Stimulated activated CD4-positive, alpha-beta T cell treated with anti-CD3 and anti-CD28 coated beads, Interleukin-1b, Interleukin-23, amount 100 ng/mL, for 1 hour (primary cell): ENCODE measurements around the gene METRN.

ENCODE experiments used
- DNase-seq, 2 donors: peaks; one replicate each; pipeline ENCODE4 v3.0.0-alpha.2; 2020; ENCODE audit warnings: low read depth in 2 of 2

METRN gene

DNA sequence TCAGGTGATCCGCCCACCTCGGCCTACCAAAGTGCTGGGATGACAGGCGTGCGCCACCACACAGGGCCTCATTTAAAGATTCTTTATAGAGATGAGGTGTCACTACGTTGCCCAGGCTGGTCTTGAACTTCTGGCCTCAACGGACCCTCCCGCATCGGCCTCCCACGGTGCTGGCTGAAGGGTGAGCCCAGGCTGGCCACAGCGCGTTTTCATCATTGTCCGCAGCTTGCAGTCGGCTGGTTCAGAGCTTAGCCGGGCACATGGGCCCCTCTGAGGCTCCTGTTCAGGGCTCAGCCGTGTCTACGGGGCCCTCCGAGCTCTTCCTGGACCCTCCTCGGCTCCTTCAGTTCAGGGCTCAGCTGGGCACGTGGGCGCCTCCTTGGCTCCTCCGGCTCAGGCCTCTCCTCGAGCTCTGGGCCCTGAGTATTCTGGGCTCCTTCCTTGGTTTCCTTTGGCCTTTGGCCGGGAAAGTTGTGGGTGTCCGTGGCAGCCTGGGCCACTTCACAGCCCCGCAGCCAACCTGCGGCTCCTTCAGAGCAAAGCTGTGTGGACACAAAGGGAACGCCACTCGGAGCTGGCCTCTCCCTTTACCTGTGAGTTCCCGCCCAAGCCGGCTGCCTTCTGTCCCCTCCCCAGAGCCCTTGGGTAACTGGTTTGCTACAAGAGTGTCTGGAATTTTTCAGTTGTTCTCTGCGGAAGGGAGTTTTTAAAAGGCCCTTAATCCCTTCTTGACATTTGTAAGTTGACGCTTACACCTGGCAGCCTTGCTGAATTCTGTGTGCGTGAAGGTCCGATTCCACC lies 44.4 kb downstream of the METRN start:
- no peak for DNase-seq

DNA sequence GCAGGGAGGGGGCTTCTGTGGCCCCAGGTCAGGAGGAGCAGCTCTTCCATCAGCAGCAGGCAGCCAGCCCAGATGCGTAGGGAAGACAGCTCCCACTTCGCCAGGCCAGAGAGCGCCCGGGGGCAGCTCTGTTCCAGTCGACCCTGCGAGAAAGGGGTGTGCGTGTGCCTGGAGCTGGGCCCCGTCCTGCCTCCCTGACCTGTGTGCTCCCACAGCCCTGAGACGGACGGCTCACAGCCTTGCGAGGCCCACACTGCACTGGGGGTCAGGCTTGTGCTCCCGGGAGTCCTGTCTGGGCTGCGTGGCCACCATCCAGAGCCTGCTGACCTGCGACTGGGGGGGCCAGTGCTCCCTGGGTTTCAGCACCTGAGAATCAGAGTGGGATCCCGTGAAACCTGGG lies 45.1 kb downstream of the METRN start:
- DNase-seq: no peak

GRCh38 chr16:760545-761343 lies 45.8 kb downstream of the METRN start, which contains the start of gene MSLN:
MSLN (plus strand) TSS chr16:760734; CDS start chr16:762681, 1,947 bp downstream.
- DNase-seq: no peak

GRCh38 chr16:761625-762513 lies 47.0 kb downstream of the METRN start:
- DNase-seq: no peak

DNA sequence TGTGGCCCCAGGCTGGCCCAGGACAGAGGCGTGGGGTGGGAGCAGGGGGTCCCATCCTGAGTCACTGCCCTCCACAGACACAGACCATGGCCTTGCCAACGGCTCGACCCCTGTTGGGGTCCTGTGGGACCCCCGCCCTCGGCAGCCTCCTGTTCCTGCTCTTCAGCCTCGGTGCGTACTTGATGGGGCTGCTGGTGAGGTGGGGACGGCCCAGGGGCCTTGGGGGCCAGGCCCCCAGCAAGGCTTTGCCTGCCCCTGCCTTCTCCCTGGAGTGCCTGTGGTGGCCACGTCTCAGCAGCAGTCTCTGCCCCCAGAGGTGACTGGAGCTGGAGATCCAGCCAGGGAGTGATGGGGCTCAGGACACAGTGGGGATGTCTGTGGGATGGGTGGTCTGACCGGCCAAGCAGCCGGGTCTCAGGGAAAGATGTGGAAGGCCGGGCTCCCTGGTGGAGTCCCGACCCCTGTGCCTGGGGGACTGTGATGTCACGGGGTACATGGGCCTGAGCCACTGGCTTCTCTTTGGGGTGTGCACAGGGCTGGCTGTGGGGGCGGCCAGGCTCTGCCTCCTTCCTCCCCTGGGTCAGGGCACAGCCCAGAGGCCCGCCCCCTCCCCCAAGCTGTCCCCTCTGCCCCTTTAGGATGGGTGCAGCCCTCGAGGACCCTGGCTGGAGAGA lies 47.8 kb downstream of the METRN start:
- DNase-seq: no peak

DNA sequence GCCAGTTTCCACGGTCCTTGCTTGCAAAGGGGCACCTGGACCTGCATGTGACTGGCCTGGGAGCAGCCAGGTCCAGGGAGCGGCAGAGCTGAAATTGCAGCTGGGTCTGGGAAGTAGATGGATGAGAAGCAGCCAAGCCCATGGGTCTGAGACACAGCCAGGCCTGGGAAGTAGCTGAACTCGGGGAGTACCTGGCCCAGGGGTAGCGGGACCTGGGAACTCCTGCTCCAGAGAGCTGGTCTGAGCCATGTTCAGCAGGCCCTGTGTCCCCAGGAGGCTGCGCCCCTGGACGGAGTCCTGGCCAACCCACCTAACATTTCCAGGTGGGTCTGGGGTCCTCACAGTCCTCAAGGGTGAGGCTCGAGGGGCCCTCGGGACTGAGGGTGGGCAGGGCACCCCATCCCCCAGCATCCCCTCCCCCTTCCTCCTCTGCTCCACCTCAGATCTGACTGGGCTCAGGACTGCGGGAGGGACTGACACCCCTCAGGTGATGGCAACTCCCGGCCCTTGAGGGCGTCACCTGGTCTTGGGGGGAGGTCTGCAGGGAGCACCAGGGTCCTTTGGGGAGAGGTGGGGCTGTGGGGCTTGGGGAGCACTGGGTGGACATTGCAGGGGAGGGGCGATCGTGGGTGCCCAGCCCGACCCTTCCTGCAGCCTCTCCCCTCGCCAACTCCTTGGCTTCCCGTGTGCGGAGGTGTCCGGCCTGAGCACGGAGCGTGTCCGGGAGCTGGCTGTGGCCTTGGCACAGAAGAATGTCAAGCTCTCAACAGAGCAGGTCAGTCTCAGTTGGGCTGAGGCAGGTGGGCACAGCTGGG lies 48.7 kb downstream of the METRN start:
- no peak for DNase-seq

DNA sequence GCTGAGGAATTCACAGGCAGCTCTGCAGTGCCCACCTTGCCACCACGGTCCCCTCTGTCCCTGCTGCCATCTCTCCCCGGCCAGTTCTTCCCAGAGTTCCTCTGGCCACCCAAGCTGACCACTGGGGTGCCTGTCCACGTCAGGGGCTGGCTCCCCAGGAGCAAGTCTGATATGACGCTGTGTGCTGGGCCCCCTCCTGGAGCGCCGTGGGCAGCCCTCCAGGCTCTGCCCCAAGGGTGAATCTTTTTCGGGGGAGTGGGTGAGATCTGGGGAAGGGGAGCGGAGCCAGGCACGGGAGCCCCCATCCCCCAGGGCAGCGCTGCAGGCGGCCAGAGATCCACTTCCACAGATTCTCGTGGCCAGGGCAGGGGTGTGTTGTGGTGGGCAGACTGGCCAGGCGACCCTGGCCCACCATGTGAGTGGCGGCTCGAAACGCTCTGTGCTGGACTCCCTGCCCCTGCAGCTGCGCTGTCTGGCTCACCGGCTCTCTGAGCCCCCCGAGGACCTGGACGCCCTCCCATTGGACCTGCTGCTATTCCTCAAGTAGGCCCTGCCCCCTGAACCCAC lies 49.3 kb downstream of the METRN start:
- DNase-seq: no peak

GRCh38 chr16:764848-765487 lies 50.0 kb downstream of the METRN start:
- no peak for DNase-seq

GRCh38 chr16:765488-765865 lies 50.6 kb downstream of the METRN start:
- no peak for DNase-seq

GRCh38 chr16:766008-766819 lies 51.3 kb downstream of the METRN start:
- no peak for DNase-seq

GRCh38 chr16:766820-767640 lies 52.1 kb downstream of the METRN start:
- DNase-seq: no peak

DNA sequence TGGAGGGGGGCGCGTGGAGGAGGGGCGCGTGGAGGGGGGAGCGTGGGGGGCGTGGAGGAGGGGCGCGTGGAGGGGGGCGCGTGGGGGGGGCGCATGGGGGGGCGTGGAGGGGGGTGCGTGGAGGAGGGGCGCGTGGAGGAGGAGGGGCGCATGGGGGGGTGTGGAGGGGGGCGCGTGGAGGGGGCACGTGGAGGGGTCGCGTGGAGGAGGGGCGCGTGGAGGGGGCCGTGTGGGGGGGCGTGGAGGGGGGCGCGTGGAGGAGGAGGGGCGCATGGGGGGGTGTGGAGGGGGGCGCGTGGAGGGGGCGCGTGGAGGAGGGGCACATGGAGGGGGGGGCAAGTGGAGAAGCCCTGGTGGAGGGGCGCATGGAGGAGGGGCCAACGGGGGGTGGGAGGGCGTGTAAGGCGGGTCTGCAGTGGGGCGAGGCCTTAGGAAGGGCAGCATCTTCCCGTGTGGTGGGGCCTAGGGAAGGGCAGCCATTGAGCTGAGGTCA lies 52.9 kb downstream of the METRN start:
- no peak for DNase-seq

DNA sequence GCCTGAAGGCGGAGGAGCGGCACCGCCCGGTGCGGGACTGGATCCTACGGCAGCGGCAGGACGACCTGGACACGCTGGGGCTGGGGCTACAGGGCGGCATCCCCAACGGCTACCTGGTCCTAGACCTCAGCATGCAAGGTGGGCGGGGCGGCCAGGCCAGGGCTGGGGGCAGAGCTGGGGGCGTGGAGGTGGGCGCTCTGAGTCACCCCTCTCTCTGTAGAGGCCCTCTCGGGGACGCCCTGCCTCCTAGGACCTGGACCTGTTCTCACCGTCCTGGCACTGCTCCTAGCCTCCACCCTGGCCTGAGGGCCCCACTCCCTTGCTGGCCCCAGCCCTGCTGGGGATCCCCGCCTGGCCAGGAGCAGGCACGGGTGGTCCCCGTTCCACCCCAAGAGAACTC lies 53.5 kb downstream of the METRN start:
- no peak for DNase-seq
